Esophagus (tissue), 2 donors: ENCODE results near the gene NXF3. TPM values are rescaled to one million over a fixed set of nuclear protein-coding genes. Genes with fewer than 3 reads are reported as not detected.
"Not testable (repeated sequence)": the region's sequence is repeated elsewhere in the genome, so short reads cannot be mapped to it uniquely, and the experiment has no call there.

Source experiments
- H3K27ac ChIP-seq, 2 donors: one replicate each; pipeline ENCODE4 v1.5.1; 2013; ENCODE audit warnings: low read depth in 2 of 2, mild to moderate bottlenecking in 2 of 2, inconsistent platforms in 1 of 2, low read length in 1 of 2, moderate library complexity in 1 of 2
- H3K27me3 ChIP-seq, 2 donors: one replicate each; pipeline ENCODE4 v1.6.1; 2013; ENCODE audit warnings: low read length in 2 of 2, control low read depth in 1 of 2, mild to moderate bottlenecking in 1 of 2; ENCODE audit not compliant: insufficient read depth in 2 of 2, control insufficient read depth in 1 of 2
- H3K36me3 ChIP-seq, 2 donors: one replicate each; pipeline ENCODE4 v1.6.1; 2013; ENCODE audit warnings: low read length in 1 of 2; ENCODE audit not compliant: control insufficient read depth in 2 of 2, insufficient read depth in 2 of 2
- H3K4me1 ChIP-seq, 2 donors: one replicate each; pipeline ENCODE4 v1.6.1; 2013; ENCODE audit warnings: low read length in 1 of 2; ENCODE audit not compliant: control insufficient read depth in 2 of 2, insufficient read depth in 2 of 2
- H3K4me3 ChIP-seq, 2 donors: one replicate each; pipeline ENCODE4 v1.5.1; 2013; ENCODE audit warnings: low read length in 2 of 2, mild to moderate bottlenecking in 2 of 2, low read depth in 1 of 2, moderate library complexity in 1 of 2
- H3K9me3 ChIP-seq, 2 donors: one replicate each; pipeline ENCODE4 v1.6.1; 2013; ENCODE audit warnings: mild to moderate bottlenecking in 2 of 2, low read depth in 1 of 2, low read length in 1 of 2, moderate library complexity in 1 of 2; ENCODE audit not compliant: control insufficient read depth in 2 of 2, insufficient read depth in 1 of 2
- WGBS, 2 donors: extraction: QIAGEN DNeasy Blood & Tissue Kit; methylation state at CpG; one replicate each; pipeline ENCODE4 v1.1.7; 2013; 5-methylcytosine and 5-hydroxymethylcytosine counted together
- polyA plus RNA-seq, 2 donors: library from polyadenylated mRNA; stranded (reverse); fragments of 200-250 nt; gene quantifications; one replicate each; pipeline ENCODE4 v1.2.3, GENCODE V29; 2013
- donor health status: healthy with polysubstance abuse.
- donor health status: Bipolar disorder and iron deficiency.

Gene NXF3
- polyA plus RNA-seq, 2 donors, result 0.19 TPM; not detected in 1

- 67 to 79% methylated on average over 3 of the region's 3 CpGs for WGBS, 2 donors
- Histone ChIP-seq H3K9me3 (no peaks in the 10 kb centered on the region), H3K27me3 (peaks cover 0 to 2% of the 10 kb centered on the region in 2 donors), H3K36me3 (no peaks in the 10 kb centered on the region), H3K27ac (no peak overlapping the region), H3K4me1 (no peaks in the 10 kb centered on the region), H3K4me3 (no peak overlapping the region)
Observed at GRCh38 chrX:103061486-103061885, 31.5 kb downstream of the NXF3 start.

- no peaks in the 10 kb centered on the region for H3K9me3 ChIP-seq
- H3K4me1 ChIP-seq, result no peaks in the 10 kb centered on the region
- no peaks in the 10 kb centered on the region for H3K36me3 ChIP-seq
- peaks cover 0 to 2% of the 10 kb centered on the region in 2 donors for H3K27me3 ChIP-seq
- no peak overlapping the region for H3K4me3 ChIP-seq
- no peak overlapping the region for H3K27ac ChIP-seq
- WGBS, 2 donors, result 46 to 66% methylated on average over 2 of the region's 2 CpGs
Observed at GRCh38 chrX:103056902-103057301, 36.0 kb downstream of the NXF3 start.

DNA sequence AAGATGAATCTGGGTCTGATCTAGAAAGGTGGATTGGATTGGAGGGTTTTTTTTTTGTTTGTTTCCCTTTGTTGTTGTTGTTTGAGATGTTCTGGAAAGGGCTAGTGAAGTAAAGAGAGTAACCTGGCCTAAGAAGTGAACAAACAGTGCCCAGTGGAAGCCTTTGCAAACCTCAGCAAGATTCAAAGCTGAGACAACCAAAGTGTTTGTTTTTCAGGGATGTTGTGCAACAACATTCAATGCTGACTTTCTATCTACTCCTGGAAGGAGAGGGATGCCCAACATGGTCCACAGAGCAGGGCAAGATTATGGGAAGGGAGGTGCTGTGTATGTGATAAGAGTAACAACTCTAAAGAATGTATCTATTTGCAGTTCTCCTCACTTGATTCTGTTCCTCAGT lies 40.3 kb downstream of the NXF3 start:
- Histone ChIP-seq H3K36me3 (no peaks in the 10 kb centered on the region), H3K4me3 (no peak overlapping the region), H3K27me3 (peaks cover 0 to 3% of the 10 kb centered on the region in 2 donors), H3K4me1 (no peaks in the 10 kb centered on the region), H3K27ac (no peak overlapping the region), H3K9me3 (no peaks in the 10 kb centered on the region)

GRCh38 chrX:103051260-103051789 lies 41.6 kb downstream of the NXF3 start:
- no peaks in the 10 kb centered on the region for H3K36me3 ChIP-seq
- H3K9me3 ChIP-seq, result no peaks in the 10 kb centered on the region
- no peak overlapping the region for H3K27ac ChIP-seq
- no peaks in the 10 kb centered on the region for H3K4me1 ChIP-seq
- no peak overlapping the region for H3K4me3 ChIP-seq
- peaks cover 0 to 3% of the 10 kb centered on the region in 2 donors for H3K27me3 ChIP-seq
- 25 to 36% methylated on average over 8 of the region's 8 CpGs for WGBS, 2 donors

DNA sequence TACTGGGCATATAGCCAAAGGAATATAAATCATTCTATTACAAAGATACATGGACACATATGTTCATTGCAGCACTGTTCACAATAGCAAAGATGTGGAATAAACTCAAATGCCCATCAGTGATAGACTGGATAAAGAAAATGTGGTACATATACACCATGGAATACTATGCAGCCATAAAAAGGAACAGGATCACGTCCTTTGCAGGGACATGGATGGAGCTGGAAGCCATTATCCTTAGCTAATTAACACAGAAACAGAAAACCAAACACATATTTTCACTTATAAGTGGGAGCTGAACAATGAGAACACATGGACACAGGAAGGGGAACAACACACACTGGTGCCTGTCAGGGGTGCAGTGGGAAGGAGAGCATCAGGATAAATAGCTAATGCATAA lies 59.6 kb downstream of the NXF3 start:
- H3K27me3 ChIP-seq, H3K4me3 ChIP-seq, H3K9me3 ChIP-seq, H3K4me1 ChIP-seq, H3K27ac ChIP-seq, H3K36me3 ChIP-seq: not testable (repeated sequence)
- 48 to 65% methylated on average over 1 of the region's 1 CpG for WGBS, 2 donors

Other genes starting within 250 kb of the NXF3 start
- gene RAB40AL, start 155.9 kb downstream of the NXF3 start, polyA plus RNA-seq, result under 1 TPM; 0.05 to 0.24 TPM
- under 1 TPM; 0.14 to 0.35 TPM for gene BEX1, start 29.0 kb downstream of the NXF3 start, polyA plus RNA-seq
- gene BEX4, start 122.0 kb upstream of the NXF3 start, polyA plus RNA-seq, result 10 to 100 TPM; 41.4 to 56.0 TPM
- 10 to 100 TPM; 32.9 to 33.2 TPM for gene TCEAL8, start 162.0 kb upstream of the NXF3 start, polyA plus RNA-seq
- under 1 TPM; 0.05 to 0.14 TPM for gene TCEAL5, start 183.6 kb upstream of the NXF3 start, polyA plus RNA-seq
- gene BEX2, start 217.8 kb upstream of the NXF3 start, polyA plus RNA-seq, result 10 to 100 TPM in 1 of 2 donors, 1 to 10 TPM in 1; 5.0 to 12.2 TPM
- 1 to 10 TPM in 1 of 2 donors, under 1 TPM in 1; 0.88 to 1.1 TPM for gene TCEAL7, start 237.1 kb upstream of the NXF3 start, polyA plus RNA-seq